K562 (cell line): ENCODE measurements around the gene AKT1S1. TPM values are rescaled to one million over a fixed set of nuclear protein-coding genes. Genes with fewer than 3 reads are reported as not detected.

Experiments
- CHD2 ChIP-seq: IDR thresholded peaks from 2 replicates; pipeline ENCODE4 v1.6.1; 2011; ENCODE audit warnings: low read depth, low read length
- FUS ChIP-seq: fragments of 200-400 bp; formaldehyde crosslinking; optimal IDR thresholded peaks from 2 replicates; pipeline ENCODE3; 2017; ENCODE audit warnings: low read depth, low read length
- GATA2 ChIP-seq: sonication (generic); formaldehyde crosslinking; IDR thresholded peaks from 2 replicates; pipeline ENCODE4 v1.4.0; 2020; ENCODE audit warnings: mild to moderate bottlenecking, missing genetic modification reagents
- HMBOX1 ChIP-seq: sonication (generic); IDR thresholded peaks from 2 replicates; pipeline ENCODE4 v1.6.1; 2016
- JUN ChIP-seq, 2 experiments: sonication (generic) in 1 of 2; formaldehyde crosslinking in 1 of 2; IDR thresholded peaks; 2 replicates each; pipeline versions ENCODE4 v1.6.1 to v1.8.0; 2012 to 2022; ENCODE audit warnings: borderline replicate concordance in 2 of 2, mild to moderate bottlenecking in 2 of 2, improper control_type of control experiment in 1 of 2, low read depth in 1 of 2, low read length in 1 of 2, missing genetic modification reagents in 1 of 2
- MTF1 ChIP-seq: fragments of 250-450 bp; sonication (Bioruptor Pico); IDR thresholded peaks from 2 replicates; pipeline ENCODE4 v1.9.0; 2021; ENCODE audit warnings: moderate library complexity, mild to moderate bottlenecking, inconsistent platforms, borderline replicate concordance
- NFYB ChIP-seq: IDR thresholded peaks from 2 replicates; pipeline ENCODE4 v1.6.1; 2011; ENCODE audit warnings: mild to moderate bottlenecking, moderate library complexity; ENCODE audit not compliant: insufficient read length; ENCODE audit errors: extremely low read depth
- NR0B1 ChIP-seq: fragments of 450-650 bp; IDR thresholded peaks from one replicate; pipeline ENCODE4 v1.6.1; 2018; ENCODE audit warnings: mild to moderate bottlenecking, moderate library complexity; ENCODE audit not compliant: partially characterized antibody
- RAD51 ChIP-seq: fragments of 450-650 bp; IDR thresholded peaks from 2 replicates; pipeline ENCODE4 v1.7.1; 2016; ENCODE audit warnings: low read depth, mild to moderate bottlenecking, borderline replicate concordance
- SIN3B ChIP-seq: fragments of 450-650 bp; IDR thresholded peaks from 2 replicates; pipeline ENCODE4 v1.6.1; 2017; ENCODE audit warnings: low read depth, mild to moderate bottlenecking, moderate library complexity
- STAT5B ChIP-seq: fragments of 250-450 bp; sonication (Bioruptor Pico); IDR thresholded peaks from 2 replicates; pipeline ENCODE4 v1.8.0; 2021; ENCODE audit warnings: mild to moderate bottlenecking, inconsistent platforms
- TFAM ChIP-seq: fragments of 250-450 bp; sonication (Bioruptor Pico); conservative IDR thresholded peaks from 2 replicates; pipeline ENCODE4 v1.5.0; 2021; ENCODE audit warnings: mild to moderate bottlenecking, moderate library complexity
- UBTF ChIP-seq, 2 experiments: IDR thresholded peaks; 2 replicates each; pipeline ENCODE4 v1.6.1; 2012; ENCODE audit warnings: improper control_type of control experiment in 2 of 2, low read depth in 2 of 2, low read length in 2 of 2, borderline replicate concordance in 1 of 2
- ZBTB5 ChIP-seq: fragments of 450-650 bp; IDR thresholded peaks from 2 replicates; pipeline ENCODE4 v1.6.1; 2017; ENCODE audit warnings: antibody characterized with exemption
- ZNF274 ChIP-seq: IDR thresholded peaks from 2 replicates; pipeline ENCODE4 v1.6.1; 2011; ENCODE audit warnings: low read depth, mild to moderate bottlenecking, low read length, moderate library complexity, borderline replicate concordance
- ZNF764 ChIP-seq: fragments of 250-450 bp; sonication (Bioruptor Pico); IDR thresholded peaks from 2 replicates; pipeline ENCODE4 v1.4.0; 2020; ENCODE audit warnings: low read depth, mild to moderate bottlenecking, moderate library complexity
- ZNF766 ChIP-seq: fragments of 200-800 bp; sonication (Bioruptor generic); conservative IDR thresholded peaks from 2 replicates; pipeline ENCODE4 v1.6.1; 2016; ENCODE audit warnings: missing genetic modification characterization, missing compliant biosample characterization
- polyA plus RNA-seq, 8 experiments: library from polyadenylated mRNA; depleted of rRNA in 4 of 8; stranded (reverse) in 5 of 8; unstranded in 3 of 8; fragments of >200 nt; fragmentation: Nextera tagmentation in 2 of 8; fragmentation: Illumina TruSeq in 1 of 8; extraction: Ambion mirVana in 2 of 8; extraction: Trizol in 1 of 8; gene quantifications; 2 replicates each; pipeline versions ENCODE4 v1.2.1 to v1.2.3, GENCODE V29; 2011 to 2014; ENCODE audit warnings: inconsistent platforms in 1 of 8, missing spikeins in 1 of 8
- total RNA-seq, 7 experiments: library from RNA; depleted of rRNA in 6 of 7; stranded (reverse); fragments of >200 nt in 6 of 7; fragmentation: Illumina TruSeq in 2 of 7; extraction: Trizol in 2 of 7; gene quantifications; 2 replicates each; pipeline versions ENCODE4 v1.2.1 to v1.2.3, GENCODE V29; 2011 to 2021; ENCODE audit warnings: low replicate concordance in 1 of 7

The AKT1S1 gene
- total and polyA plus RNA-seq, 9 of the 15 experiments (the other 6 are each of a cell fraction or from before 2014, with no cell fraction given) = 1.2 to 50.3 (median 17.1) TPM

- TF ChIP-seq ZNF766 (CRISPR knock-in tag) = peak; percentile 58; the same call in 1 of the 2 replicates
- no peak for TF ChIP-seq HMBOX1
- no peak for TF ChIP-seq ZBTB5
- TF ChIP-seq ZNF274 = no peak
- TF ChIP-seq NR0B1 = no peak
- TF ChIP-seq SIN3B = peak; percentile 81
- TF ChIP-seq UBTF (IDR thresholded peaks at IDR 0.05; ENCODE audit: borderline replicate concordance in 1 of 2, low read depth in 2 of 2, low read length in 2 of 2) = no peak
- TF ChIP-seq CHD2 = peak; percentile 39; the same call in 1 of the 2 replicates
- no peak for TF ChIP-seq RAD51
- no peak for TF ChIP-seq MTF1
- TF ChIP-seq NFYB = no peak
- no peak for TF ChIP-seq JUN (IDR thresholded peaks at IDR 0.05; ENCODE audit: borderline replicate concordance, low read depth, low read length)
- TF ChIP-seq JUN (CRISPR knock-in tag; IDR thresholded peaks at IDR 0.05; ENCODE audit: borderline replicate concordance) = no peak
- no peak for TF ChIP-seq STAT5B (CRISPR knock-in tag)
- no peak for TF ChIP-seq GATA2 (CRISPR knock-in tag)
- TF ChIP-seq FUS = no peak
- no peak for TF ChIP-seq ZNF764
- no peak for TF ChIP-seq TFAM (CRISPR knock-in tag)
Measured at GRCh38 chr19:49850487-49851342, 26.4 kb downstream of the AKT1S1 start, which contains the start of gene PTOV1 (continued).
